Endothelial cell of umbilical vein (primary cell): ENCODE results near the gene GNAS. TPM values are rescaled to one million over a fixed set of nuclear protein-coding genes. Genes with fewer than 3 reads are reported as not detected.

Experiments
- BruUV-seq: library from RNA; stranded (reverse); fragments of 400-500 nt; replicated peaks from 2 replicates; lab custom pipeline; 2021; lab: Mats Ljungman, UMichigan
- CTCF ChIA-PET: fragments of 300-600, 350-600 bp; sonication (Branson Sonifier 250); formaldehyde crosslinking; loops from one replicate; lab custom pipeline; 2021; ENCODE audit warnings: antibody characterized with exemption, inconsistent platforms; lab: Charles Lee
- POLR2A ChIA-PET: fragments of 300-600, 350-600 bp; sonication (Branson Sonifier 250); formaldehyde crosslinking; loops from one replicate; lab custom pipeline; 2021; ENCODE audit warnings: antibody characterized with exemption, inconsistent platforms; lab: Charles Lee
- DNase-seq: peaks from one replicate; pipeline ENCODE4 v3.0.0-alpha.2; 2011; ENCODE audit warnings: low read depth, low spot score
- FAIRE-seq: peaks from 2 replicates; lab custom pipeline; 2011; peaks lifted over from hg19 to GRCh38; lab: Jason Lieb, UNC
- H2AFZ ChIP-seq: 2 replicates; pipeline ENCODE4 v1.6.0; 2012; ENCODE audit warnings: low read depth, low read length, control low read depth, inconsistent platforms
- H3K27ac ChIP-seq: 2 replicates; pipeline ENCODE4 v1.5.1; 2011; ENCODE audit warnings: low read depth, mild to moderate bottlenecking, control low read depth, low read length, moderate library complexity; ENCODE audit not compliant: insufficient read depth
- H3K27me3 ChIP-seq, 2 experiments: 2 replicates each; pipeline versions ENCODE4 v1.6.0 to v1.6.1; 2011; ENCODE audit warnings: low read length in 2 of 2, mixed read lengths in 1 of 2; ENCODE audit not compliant: control insufficient read depth in 2 of 2, insufficient read depth in 2 of 2
- H3K36me3 ChIP-seq, 2 experiments: 2 replicates in 1 of 2; 3 replicates in 1 of 2; pipeline ENCODE4 v1.5.1; 2011; ENCODE audit warnings: low read length in 2 of 2, mild to moderate bottlenecking in 1 of 2, moderate library complexity in 1 of 2; ENCODE audit not compliant: control insufficient read depth in 2 of 2, insufficient read depth in 2 of 2; ENCODE audit errors: extremely low read depth in 1 of 2
- H3K4me1 ChIP-seq: 3 replicates; pipeline ENCODE4 v1.5.1; 2011; ENCODE audit warnings: mild to moderate bottlenecking, low read length; ENCODE audit not compliant: control insufficient read depth, insufficient read depth; ENCODE audit errors: extremely low read depth
- H3K4me2 ChIP-seq: 2 replicates; pipeline ENCODE4 v1.6.1; 2011; ENCODE audit warnings: low read length, control low read depth, mixed read lengths; ENCODE audit not compliant: insufficient read depth
- H3K4me3 ChIP-seq, 3 experiments: fragments of 200-600 bp in 1 of 3; sonication (generic), shearing (Covaris generic) in 1 of 3; replicated peaks in 1 of 3; 2 replicates each; pipeline ENCODE4 v1.5.1; 2011 to 2016; ENCODE audit warnings: control low read depth in 3 of 3, low read length in 3 of 3, mild to moderate bottlenecking in 2 of 3, inconsistent platforms in 1 of 3, low read depth in 1 of 3, moderate library complexity in 1 of 3; ENCODE audit not compliant: insufficient read depth in 1 of 3
- H3K79me2 ChIP-seq: 2 replicates; pipeline ENCODE4 v1.6.0; 2012; ENCODE audit warnings: low read length, inconsistent platforms; ENCODE audit not compliant: control insufficient read depth, insufficient read depth
- H3K9ac ChIP-seq: replicated peaks from 2 replicates; pipeline ENCODE3; 2011; ENCODE audit warnings: low read length, control low read depth; ENCODE audit not compliant: insufficient read depth; ENCODE audit errors: extremely low read depth
- H3K9me1 ChIP-seq: replicated peaks from 3 replicates; pipeline ENCODE4 v1.6.0; 2011; ENCODE audit warnings: mild to moderate bottlenecking, low read length; ENCODE audit not compliant: control insufficient read depth, insufficient read depth; ENCODE audit errors: extremely low read depth
- H3K9me3 ChIP-seq: replicated peaks from 2 replicates; pipeline ENCODE4 v1.5.1; 2012; ENCODE audit warnings: low read length, inconsistent platforms; ENCODE audit not compliant: control insufficient read depth, insufficient read depth
- H4K20me1 ChIP-seq: replicated peaks from 2 replicates; pipeline ENCODE3; 2011; ENCODE audit warnings: mild to moderate bottlenecking, low read length; ENCODE audit not compliant: control insufficient read depth, insufficient read depth; ENCODE audit errors: extremely low read depth
- EZH2 ChIP-seq: IDR thresholded peaks from 2 replicates; pipeline ENCODE4 v1.6.1; 2012; ENCODE audit warnings: borderline replicate concordance, low read depth, mild to moderate bottlenecking, moderate library complexity, low read length, inconsistent platforms; ENCODE audit not compliant: severe bottlenecking
- FOS ChIP-seq: IDR thresholded peaks from 2 replicates; pipeline ENCODE4 v1.6.1; 2011; ENCODE audit warnings: mild to moderate bottlenecking, low read length, moderate library complexity, borderline replicate concordance; ENCODE audit not compliant: insufficient read depth
- GATA2 ChIP-seq: IDR thresholded peaks from 2 replicates; pipeline ENCODE4 v1.7.0; 2011; ENCODE audit warnings: low read depth, mild to moderate bottlenecking, moderate library complexity, mixed read lengths, low read length; ENCODE audit not compliant: insufficient read length, insufficient read depth
- JUN ChIP-seq: IDR thresholded peaks from 2 replicates; pipeline ENCODE4 v1.6.1; 2011; ENCODE audit warnings: borderline replicate concordance, low read depth; ENCODE audit not compliant: insufficient read length, insufficient read depth
- MYC ChIP-seq: IDR thresholded peaks from one replicate; pipeline ENCODE4 v1.6.1; 2011; ENCODE audit warnings: mild to moderate bottlenecking, low read depth, low read length
- POLR2A ChIP-seq: IDR thresholded peaks from 2 replicates; pipeline ENCODE4 v1.6.1; 2012; ENCODE audit warnings: low read depth, mild to moderate bottlenecking, control low read depth, low read length
- POLR2AphosphoS5 ChIP-seq: IDR thresholded peaks from 2 replicates; pipeline ENCODE4 v1.6.1; 2012; ENCODE audit warnings: low read depth, mild to moderate bottlenecking, control low read depth, low read length, moderate library complexity; ENCODE audit not compliant: insufficient read depth
- dilution Hi-C: fragments of 300-500 bp; cut with MboI; formaldehyde crosslinking; loops from one replicate; pipeline ENCODE4 v1.15.0; 2019; ENCODE audit warnings: low sequenced_read_pairs; ENCODE audit not compliant: extremely low pct_ligation_motif_present
- intact Hi-C: fragments of 100-400 bp; cut with micrococcal nuclease; formaldehyde crosslinking; loops from one replicate; pipeline ENCODE4 v1.10.0; 2022
- polyA plus RNA-seq, 4 experiments: library from polyadenylated mRNA; depleted of rRNA in 3 of 4; stranded (reverse) in 3 of 4; unstranded in 1 of 4; fragments of >200 nt; gene quantifications; 2 replicates each; pipeline versions ENCODE4 v1.2.1 to v1.2.3, GENCODE V29; 2011 to 2012; ENCODE audit warnings: missing spikeins in 1 of 4
- total RNA-seq: library from RNA; stranded (reverse); gene quantifications from 2 replicates; pipeline ENCODE4 v1.2.3, GENCODE V29; 2021
- TF ChIP-seq, protein P1 (sequence below): IDR thresholded peaks from 2 replicates; pipeline ENCODE4 v1.6.1; 2011; ENCODE audit not compliant: insufficient read depth, insufficient read length
- TF ChIP-seq, protein P2 (sequence below), 2 donors: IDR thresholded peaks; 1 replicate in 1 of 2; 2 replicates in 1 of 2; pipeline ENCODE4 v1.5.1; 2011; ENCODE audit warnings: low read length in 2 of 2, mild to moderate bottlenecking in 2 of 2, moderate library complexity in 2 of 2, control low read depth in 1 of 2, inconsistent platforms in 1 of 2, low read depth in 1 of 2; ENCODE audit not compliant: insufficient read depth in 1 of 2; ENCODE audit errors: extremely low read depth in 1 of 2

The GNAS gene
- total and polyA plus RNA-seq, 2 donors (not counting 3 experiments of a cell fraction or from before 2014, with no cell fraction given): 1,141 to 1,882 TPM

DNA sequence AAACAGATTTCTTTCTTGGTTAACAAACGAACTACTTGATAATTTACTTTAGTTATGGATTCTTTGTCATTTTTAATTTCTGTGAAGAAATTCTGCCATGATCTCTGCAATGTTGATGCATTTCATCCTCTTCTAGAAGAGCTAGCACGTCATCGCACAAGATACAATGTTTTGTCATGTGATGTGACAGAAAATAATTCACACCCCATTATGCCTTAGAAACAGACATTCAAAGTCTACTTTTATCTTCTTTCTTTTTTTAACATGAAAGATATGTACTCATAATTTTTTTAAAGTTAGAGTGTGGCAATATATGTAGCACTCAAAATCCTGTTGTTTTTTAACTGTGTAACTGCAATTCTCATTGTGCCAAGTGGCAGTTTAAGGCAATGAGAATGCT, 89.0 kb downstream of the GNAS start:
- dilution Hi-C loops (no loop called here), intact Hi-C loops (no loop called here)
- TF ChIP-seq POLR2A (no peak), POLR2AphosphoS5 (no peak), JUN (no peak), EZH2 (no peak), MYC (no peak), FOS (no peak), GATA2 (no peak)
- TF ChIP-seq, protein P1, sequence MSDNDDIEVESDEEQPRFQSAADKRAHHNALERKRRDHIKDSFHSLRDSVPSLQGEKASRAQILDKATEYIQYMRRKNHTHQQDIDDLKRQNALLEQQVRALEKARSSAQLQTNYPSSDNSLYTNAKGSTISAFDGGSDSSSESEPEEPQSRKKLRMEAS: no peak
- TF ChIP-seq, protein P2, sequence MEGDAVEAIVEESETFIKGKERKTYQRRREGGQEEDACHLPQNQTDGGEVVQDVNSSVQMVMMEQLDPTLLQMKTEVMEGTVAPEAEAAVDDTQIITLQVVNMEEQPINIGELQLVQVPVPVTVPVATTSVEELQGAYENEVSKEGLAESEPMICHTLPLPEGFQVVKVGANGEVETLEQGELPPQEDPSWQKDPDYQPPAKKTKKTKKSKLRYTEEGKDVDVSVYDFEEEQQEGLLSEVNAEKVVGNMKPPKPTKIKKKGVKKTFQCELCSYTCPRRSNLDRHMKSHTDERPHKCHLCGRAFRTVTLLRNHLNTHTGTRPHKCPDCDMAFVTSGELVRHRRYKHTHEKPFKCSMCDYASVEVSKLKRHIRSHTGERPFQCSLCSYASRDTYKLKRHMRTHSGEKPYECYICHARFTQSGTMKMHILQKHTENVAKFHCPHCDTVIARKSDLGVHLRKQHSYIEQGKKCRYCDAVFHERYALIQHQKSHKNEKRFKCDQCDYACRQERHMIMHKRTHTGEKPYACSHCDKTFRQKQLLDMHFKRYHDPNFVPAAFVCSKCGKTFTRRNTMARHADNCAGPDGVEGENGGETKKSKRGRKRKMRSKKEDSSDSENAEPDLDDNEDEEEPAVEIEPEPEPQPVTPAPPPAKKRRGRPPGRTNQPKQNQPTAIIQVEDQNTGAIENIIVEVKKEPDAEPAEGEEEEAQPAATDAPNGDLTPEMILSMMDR (IDR thresholded peaks at IDR 0.05; ENCODE audit: extremely low read depth in 1 of 2, insufficient read depth in 1 of 2, low read depth in 1 of 2, low read length in 2 of 2): no peak
- ChIA-PET CTCF (no interaction called here), POLR2A (no interaction called here)
- no peak overlapping the region for H2AFZ ChIP-seq
- peaks cover 3 to 12% of the 10 kb centered on the region in 2 experiments for H3K27me3 ChIP-seq
- no peaks in the 10 kb centered on the region for H3K9me3 ChIP-seq
- no peaks in the 10 kb centered on the region for H3K4me1 ChIP-seq
- H3K27ac ChIP-seq: no peak overlapping the region
- no peaks in the 10 kb centered on the region for H3K36me3 ChIP-seq
- H4K20me1 ChIP-seq: no peaks in the 10 kb centered on the region
- no peak overlapping the region for H3K4me3 ChIP-seq
- H3K9me1 ChIP-seq: no peaks in the 10 kb centered on the region
- DNase-seq (no peak), FAIRE-seq (no peak)
- no peaks in the 10 kb centered on the region for H3K79me2 ChIP-seq
- no peak overlapping the region for H3K4me2 ChIP-seq
- H3K9ac ChIP-seq: no peak overlapping the region
- no TSS peak for BruUV-seq
